Pancreas (tissue), 10 donors: ENCODE measurements around the gene AGMO. TPM values are rescaled to one million over a fixed set of nuclear protein-coding genes. Genes with fewer than 3 reads are reported as not detected.

ENCODE experiments used
- ATAC-seq, 4 donors: fragments of 200-7000 bp; cut with Tn5 transposase; one replicate each; pipeline versions ENCODE4 v1.8.0 to v1.9.1; 2020; ENCODE audit warnings: mild to moderate bottlenecking in 4 of 4, moderate library complexity in 4 of 4
- DNase-seq, 6 donors: peaks; one replicate each; pipeline ENCODE4 v3.0.0-alpha.2; 2020
- FAIRE-seq: peaks from 2 replicates; lab custom pipeline; 2012; peaks lifted over from hg19 to GRCh38; lab: Jason Lieb, UNC
- H3K27ac ChIP-seq, 4 donors: fragments of 200-600 bp; sonication (generic); 1 replicate in 3 of 4; 2 replicates in 1 of 4; pipeline versions ENCODE4 v1.5.0 to v1.8.0; 2020
- H3K27me3 ChIP-seq, 4 donors: fragments of 200-600 bp; one replicate each; pipeline ENCODE4 v1.8.0; 2021
- H3K36me3 ChIP-seq, 3 donors: fragments of 200-600 bp; sonication (generic) in 1 of 3; one replicate each; pipeline versions ENCODE4 v1.5.0 to v1.8.0; 2020 to 2021
- H3K4me1 ChIP-seq, 3 donors: fragments of 200-600 bp; one replicate each; pipeline ENCODE4 v1.8.0; 2021
- H3K4me3 ChIP-seq, 4 donors: fragments of 200-600 bp; sonication (generic) in 2 of 4; one replicate each; pipeline versions ENCODE4 v1.5.0 to v1.8.0; 2020 to 2021
- H3K9me3 ChIP-seq, 4 donors: fragments of 200-600 bp; one replicate each; pipeline ENCODE4 v1.8.0; 2021
- CTCF ChIP-seq, 4 donors: fragments of 200-600 bp; sonication (generic) in 3 of 4; IDR thresholded peaks; one replicate each; pipeline versions ENCODE4 v1.5.0 to v1.8.0; 2021; ENCODE audit warnings: antibody characterized with exemption in 4 of 4
- WGBS, 2 donors: extraction: QIAGEN DNeasy Blood & Tissue Kit; methylation state at CpG; one replicate each; pipeline ENCODE4 v1.1.7; 2013; 5-methylcytosine and 5-hydroxymethylcytosine counted together
- intact Hi-C, 3 donors: fragments of 100-400 bp; cut with DNase I; formaldehyde crosslinking; loops; one replicate each; pipeline versions ENCODE4 v1.11.1 to v1.14.2; 2022
- polyA plus RNA-seq, 2 donors: library from polyadenylated mRNA; stranded (reverse); fragments of 200-250 nt; gene quantifications; one replicate each; pipeline ENCODE4 v1.2.3, GENCODE V29; 2013
- total RNA-seq, 6 donors: library from RNA; stranded (reverse); fragmentation: NEBNext Ultra II Directional in 4 of 6; extraction: Animal tissue kit (Norgen Biotek cat#: 25700) in 4 of 6; gene quantifications; one replicate each; pipeline versions ENCODE4 v1.2.1 to v1.2.4, GENCODE V29; 2021 to 2023
- donor health status: healthy with polysubstance abuse.
- donor health status: DM: no; HTN: no; CAD: no; lungs with moderate emphysema.
- donor health status: DM: no; HTN: no; CAD: no.
- donor health status: control.
- donor health status: control.
- donor health status: Bipolar disorder and iron deficiency.
- donor health status: DM: yes; HTN: yes; CAD: no.
- donor health status: DM: no; HTN: no; CAD: no.
- donor health status: DM: no; HTN: no; CAD: no.
- donor health status: DM: yes; HTN: yes; CAD: no.

The AGMO gene
- total and polyA plus RNA-seq, 8 donors = 0.09 to 0.25 (median 0.19) TPM; not detected in 3

- ATAC-seq (no peak), DNase-seq (no peak), FAIRE-seq (no peak)
- Histone ChIP-seq H3K4me1 (no peaks in the 10 kb centered on the region), H3K27ac (no peak overlapping the region), H3K27me3 (no peaks in the 10 kb centered on the region), H3K4me3 (no peak overlapping the region), H3K9me3 (no peaks in the 10 kb centered on the region), H3K36me3 (no peaks in the 10 kb centered on the region)
- intact Hi-C loops = no loop called here
- WGBS, 2 donors = 49 to 60% methylated on average over 2 of the region's 2 CpGs
- no peak for TF ChIP-seq CTCF (IDR thresholded peaks at IDR 0.05)
These were observed 5.8 kb upstream of the AGMO start for GRCh38 chr7:15567652-15568051.

GRCh38 chr7:15567036-15567435, 5.2 kb upstream of the AGMO start:
- no peak for ATAC-seq
- intact Hi-C loops = no loop called here
- 60 to 64% methylated on average over 3 of the region's 3 CpGs for WGBS, 2 donors
- Histone ChIP-seq H3K27me3 (no peaks in the 10 kb centered on the region), H3K36me3 (no peaks in the 10 kb centered on the region), H3K4me1 (no peaks in the 10 kb centered on the region), H3K4me3 (no peak overlapping the region), H3K27ac (no peak overlapping the region), H3K9me3 (no peaks in the 10 kb centered on the region)
- no peak for TF ChIP-seq CTCF (IDR thresholded peaks at IDR 0.05)
- no peak for FAIRE-seq
- no peak for DNase-seq

- intact Hi-C loops = no loop called here
- TF ChIP-seq CTCF (IDR thresholded peaks at IDR 0.05) = no peak
- FAIRE-seq (no peak), ATAC-seq (no peak), DNase-seq (no peak)
- WGBS, 2 donors = 58 to 71% methylated on average over 5 of the region's 5 CpGs
- Histone ChIP-seq H3K4me1 (no peaks in the 10 kb centered on the region), H3K4me3 (no peak overlapping the region), H3K27me3 (no peaks in the 10 kb centered on the region), H3K36me3 (no peaks in the 10 kb centered on the region), H3K27ac (no peak overlapping the region), H3K9me3 (no peaks in the 10 kb centered on the region)
These were observed 4.7 kb upstream of the AGMO start for GRCh38 chr7:15566476-15566875.

- no peak for ATAC-seq
- H3K27me3 ChIP-seq = no peaks in the 10 kb centered on the region
- no peak for FAIRE-seq
- H3K4me3 ChIP-seq = no peak overlapping the region
- WGBS, 2 donors = 35 to 40% methylated on average over 1 of the region's 1 CpG
- no peak overlapping the region for H3K27ac ChIP-seq
- no peaks in the 10 kb centered on the region for H3K4me1 ChIP-seq
- H3K9me3 ChIP-seq = no peaks in the 10 kb centered on the region
- no peak for TF ChIP-seq CTCF (IDR thresholded peaks at IDR 0.05)
- no peaks in the 10 kb centered on the region for H3K36me3 ChIP-seq
- intact Hi-C loops = no loop called here
- DNase-seq = no peak
These were observed 847 bp downstream of the AGMO start for GRCh38 chr7:15560968-15561367.

- H3K27ac ChIP-seq = no peak overlapping the region
- no peak for ATAC-seq
- DNase-seq = no peak
- peaks cover 0 to 4% (median 0%) of the 10 kb centered on the region in 4 donors for H3K27me3 ChIP-seq
- no peak for FAIRE-seq
- H3K9me3 ChIP-seq = no peaks in the 10 kb centered on the region
- no peak for TF ChIP-seq CTCF (IDR thresholded peaks at IDR 0.05)
- WGBS, 2 donors = 56 to 64% methylated on average over 3 of the region's 3 CpGs
- H3K36me3 ChIP-seq = no peaks in the 10 kb centered on the region
- H3K4me3 ChIP-seq = no peak overlapping the region
- intact Hi-C loops = no loop called here
- H3K4me1 ChIP-seq = no peaks in the 10 kb centered on the region
These were observed 2.3 kb downstream of the AGMO start for GRCh38 chr7:15559416-15559928.
